HG03066 (cell line): ENCODE data around the gene NRM.

Experiments
- ATAC-seq: cut with Tn5 transposase; IDR thresholded peaks from one replicate; pipeline ENCODE4 v1.9.1; 2021; ENCODE audit warnings: low read depth; ENCODE audit not compliant: unreplicated experiment

The NRM gene

GRCh38 chr6:30689022-30689865 is 1.5 kb downstream of the NRM start:
- ATAC-seq, result no peak

GRCh38 chr6:30688569-30688968 is 2.2 kb downstream of the NRM start:
- ATAC-seq, result no peak

GRCh38 chr6:30687659-30688431 is 2.9 kb downstream of the NRM start:
- no peak for ATAC-seq

- peak; percentile 51 for ATAC-seq
These were observed 3.7 kb downstream of the NRM start for GRCh38 chr6:30686908-30687658.

- no peak for ATAC-seq
These were observed 4.5 kb downstream of the NRM start, which contains the start of gene PPP1R18 for GRCh38 chr6:30686009-30686907. TSS of gene PPP1R18 (minus strand) at chr6:30686645. CDS start at chr6:30686018, 627 bp downstream.

- no peak for ATAC-seq
These were observed 5.4 kb downstream of the NRM start for GRCh38 chr6:30685157-30686008.

- ATAC-seq, result no peak
These were observed 6.2 kb downstream of the NRM start for GRCh38 chr6:30684386-30685156.

- no peak for ATAC-seq
These were observed 6.8 kb downstream of the NRM start for GRCh38 chr6:30683980-30684338.

- ATAC-seq, result no peak
These were observed 7.4 kb downstream of the NRM start for GRCh38 chr6:30683183-30683979.

- ATAC-seq, result peak; percentile 39
These were observed 8.4 kb downstream of the NRM start for GRCh38 chr6:30682143-30683117.

- no peak for ATAC-seq
These were observed 9.0 kb downstream of the NRM start for GRCh38 chr6:30681766-30682142.

- no peak for ATAC-seq
These were observed 10.8 kb downstream of the NRM start for GRCh38 chr6:30679765-30680535.

- ATAC-seq, result no peak
These were observed 11.6 kb downstream of the NRM start for GRCh38 chr6:30678964-30679726.

- ATAC-seq, result no peak
These were observed 14.0 kb downstream of the NRM start for GRCh38 chr6:30676660-30677285.
